ENCODE results near the gene TNFAIP3.

- TF ChIP-seq POLR2A (IDR thresholded peaks at IDR 0.05; ENCODE audit: low read length): no peak
- no peak for TF ChIP-seq GATA1 (IDR thresholded peaks at IDR 0.05; ENCODE audit: low read depth, low read length)
Observed at GRCh38 chr6:137878486-137879285, 11.6 kb downstream of the TNFAIP3 start.

Data from erythroblast (primary cell).